ENCODE measurements around the gene EIF4E3. TPM values are rescaled to one million over a fixed set of nuclear protein-coding genes. Genes with fewer than 3 reads are reported as not detected.
A peak's percentile ranks its signal among the peaks of the same experiment; 100 is the strongest.

The EIF4E3 gene
- total and polyA plus RNA-seq, 7 donors: 14.8 to 35.3 (median 30.1) TPM

DNA sequence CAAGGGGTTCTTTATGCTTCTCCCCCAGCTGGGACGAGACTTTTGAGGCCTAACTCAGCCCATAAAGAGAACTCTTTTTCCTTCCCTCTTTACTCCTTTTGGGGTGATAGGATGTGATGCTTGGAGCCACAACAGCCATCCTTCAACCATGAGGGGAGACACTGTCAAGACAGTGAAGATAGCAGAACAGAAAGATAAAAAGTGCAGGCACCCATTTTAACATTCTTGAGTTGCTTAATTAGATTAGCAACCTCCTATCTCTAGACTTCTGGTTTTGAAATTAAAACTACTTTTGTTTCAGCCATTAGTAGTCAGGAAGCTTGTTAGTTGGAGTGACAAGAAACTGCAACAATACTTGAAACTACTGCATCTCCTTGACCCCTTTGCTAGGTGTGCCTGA is 34.9 kb upstream of the EIF4E3 start:
- no peak for DNase-seq
- no peak overlapping the region for H3K4me3 ChIP-seq
- no peak for TF ChIP-seq POLR2A (IDR thresholded peaks at IDR 0.05)
- TF ChIP-seq, protein P1, sequence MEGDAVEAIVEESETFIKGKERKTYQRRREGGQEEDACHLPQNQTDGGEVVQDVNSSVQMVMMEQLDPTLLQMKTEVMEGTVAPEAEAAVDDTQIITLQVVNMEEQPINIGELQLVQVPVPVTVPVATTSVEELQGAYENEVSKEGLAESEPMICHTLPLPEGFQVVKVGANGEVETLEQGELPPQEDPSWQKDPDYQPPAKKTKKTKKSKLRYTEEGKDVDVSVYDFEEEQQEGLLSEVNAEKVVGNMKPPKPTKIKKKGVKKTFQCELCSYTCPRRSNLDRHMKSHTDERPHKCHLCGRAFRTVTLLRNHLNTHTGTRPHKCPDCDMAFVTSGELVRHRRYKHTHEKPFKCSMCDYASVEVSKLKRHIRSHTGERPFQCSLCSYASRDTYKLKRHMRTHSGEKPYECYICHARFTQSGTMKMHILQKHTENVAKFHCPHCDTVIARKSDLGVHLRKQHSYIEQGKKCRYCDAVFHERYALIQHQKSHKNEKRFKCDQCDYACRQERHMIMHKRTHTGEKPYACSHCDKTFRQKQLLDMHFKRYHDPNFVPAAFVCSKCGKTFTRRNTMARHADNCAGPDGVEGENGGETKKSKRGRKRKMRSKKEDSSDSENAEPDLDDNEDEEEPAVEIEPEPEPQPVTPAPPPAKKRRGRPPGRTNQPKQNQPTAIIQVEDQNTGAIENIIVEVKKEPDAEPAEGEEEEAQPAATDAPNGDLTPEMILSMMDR (IDR thresholded peaks at IDR 0.05): no peak
- TF ChIP-seq EP300 (IDR thresholded peaks at IDR 0.05): no peak
- no peak for TF ChIP-seq POLR2AphosphoS5 (IDR thresholded peaks at IDR 0.05)
- no peaks in the 10 kb centered on the region for H3K36me3 ChIP-seq
- H3K27ac ChIP-seq: no peak overlapping the region
- WGBS, 2 donors: 86 to 89% methylated on average over 1 of the region's 1 CpG
- H3K4me1 ChIP-seq: no peaks in the 10 kb centered on the region
- peaks cover 0 to 10% (median 0%) of the 10 kb centered on the region in 3 donors for H3K27me3 ChIP-seq
- no peaks in the 10 kb centered on the region for H3K9me3 ChIP-seq
- intact Hi-C loops (cut with DNase I): no loop called here

DNA sequence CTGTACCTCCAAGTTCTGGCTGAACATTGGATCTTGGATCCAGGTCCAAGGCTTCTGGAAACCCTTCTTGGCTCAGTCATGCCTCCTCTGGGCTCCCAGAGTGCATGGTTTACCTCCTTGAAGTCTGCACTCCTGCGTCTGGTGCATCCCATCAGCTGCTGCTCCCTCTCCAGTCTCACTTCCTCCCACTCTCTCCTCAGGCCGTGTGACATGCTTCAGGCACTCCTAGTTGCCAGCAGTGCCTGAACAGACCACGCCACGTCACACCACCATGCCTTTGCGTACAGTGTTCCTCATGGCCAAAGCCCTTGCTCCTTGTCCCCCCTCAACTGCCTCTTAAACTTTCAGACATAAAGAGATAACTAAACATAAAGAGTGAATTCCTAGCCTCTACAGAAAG is 34.2 kb upstream of the EIF4E3 start:
- H3K27me3 ChIP-seq: peaks cover 0 to 15% (median 0%) of the 10 kb centered on the region in 3 donors
- intact Hi-C loops (cut with DNase I): no loop called here
- no peak overlapping the region for H3K27ac ChIP-seq
- H3K36me3 ChIP-seq: no peaks in the 10 kb centered on the region
- H3K4me1 ChIP-seq: peaks cover 0 to 6% (median under 1%) of the 10 kb centered on the region in 4 donors
- DNase-seq: no peak
- no peak for TF ChIP-seq POLR2AphosphoS5 (IDR thresholded peaks at IDR 0.05)
- no peak for TF ChIP-seq EP300 (IDR thresholded peaks at IDR 0.05)
- no peak for TF ChIP-seq POLR2A (IDR thresholded peaks at IDR 0.05)
- TF ChIP-seq, protein P1 (IDR thresholded peaks at IDR 0.05): no peak
- WGBS, 2 donors: 75 to 83% methylated on average over 5 of the region's 5 CpGs
- no peak overlapping the region for H3K4me3 ChIP-seq
- no peaks in the 10 kb centered on the region for H3K9me3 ChIP-seq

DNA sequence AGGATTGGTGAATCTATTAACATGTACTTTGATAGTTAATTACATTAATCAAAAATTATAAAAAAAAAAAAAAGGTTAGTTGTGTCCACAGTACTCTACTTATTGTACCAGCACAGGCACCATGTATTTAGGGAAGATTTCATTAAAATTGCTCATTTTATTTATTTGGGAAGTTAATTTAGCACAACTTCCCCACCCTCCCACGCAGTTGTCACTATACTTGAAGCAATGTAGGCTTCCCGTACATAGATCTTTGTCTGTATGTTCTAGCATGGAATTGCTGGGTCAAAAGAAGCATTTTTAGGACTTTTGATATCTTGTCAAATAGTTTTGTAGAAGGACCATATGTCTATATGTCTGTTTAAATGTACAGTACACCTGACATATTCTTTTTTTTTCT is 32.9 kb upstream of the EIF4E3 start:
- TF ChIP-seq, protein P1 (IDR thresholded peaks at IDR 0.05): no peak
- no peak for TF ChIP-seq POLR2AphosphoS5 (IDR thresholded peaks at IDR 0.05)
- no peak for TF ChIP-seq EP300 (IDR thresholded peaks at IDR 0.05)
- no peak for TF ChIP-seq POLR2A (IDR thresholded peaks at IDR 0.05)
- peaks cover 0 to 12% (median 4%) of the 10 kb centered on the region in 4 donors for H3K4me1 ChIP-seq
- no peak overlapping the region for H3K27ac ChIP-seq
- 84 to 95% methylated on average over 2 of the region's 2 CpGs for WGBS, 2 donors
- no peak overlapping the region for H3K4me3 ChIP-seq
- H3K27me3 ChIP-seq: peaks cover 0 to 15% (median 0%) of the 10 kb centered on the region in 3 donors
- no peaks in the 10 kb centered on the region for H3K9me3 ChIP-seq
- intact Hi-C loops (cut with DNase I): no loop called here
- no peaks in the 10 kb centered on the region for H3K36me3 ChIP-seq
- DNase-seq: no peak

DNA sequence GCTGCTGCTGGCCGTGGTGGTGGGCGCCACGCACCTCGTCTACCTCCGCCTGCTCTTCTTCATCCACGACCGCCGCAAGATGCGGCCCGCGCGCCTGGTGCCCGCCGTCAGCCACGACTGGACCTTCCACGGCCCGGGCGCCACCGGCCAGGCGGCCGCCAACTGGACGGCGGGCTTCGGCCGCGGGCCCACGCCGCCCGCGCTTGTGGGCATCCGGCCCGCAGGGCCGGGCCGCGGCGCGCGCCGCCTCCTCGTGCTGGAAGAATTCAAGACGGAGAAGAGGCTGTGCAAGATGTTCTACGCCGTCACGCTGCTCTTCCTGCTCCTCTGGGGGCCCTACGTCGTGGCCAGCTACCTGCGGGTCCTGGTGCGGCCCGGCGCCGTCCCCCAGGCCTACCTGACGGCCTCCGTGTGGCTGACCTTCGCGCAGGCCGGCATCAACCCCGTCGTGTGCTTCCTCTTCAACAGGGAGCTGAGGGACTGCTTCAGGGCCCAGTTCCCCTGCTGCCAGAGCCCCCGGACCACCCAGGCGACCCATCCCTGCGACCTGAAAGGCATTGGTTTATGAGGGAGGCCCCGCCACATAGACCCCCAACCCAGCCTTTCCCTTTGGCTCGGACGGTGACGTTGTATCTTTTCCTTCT is 29.5 kb upstream of the EIF4E3 start:
- 22 to 43% methylated on average over 65 of the region's 65 CpGs for WGBS, 2 donors
- no peaks in the 10 kb centered on the region for H3K9me3 ChIP-seq
- peaks cover 0 to 15% (median 6%) of the 10 kb centered on the region in 4 donors for H3K4me1 ChIP-seq
- no peak for DNase-seq
- peaks cover 0 to 7% (median 0%) of the 10 kb centered on the region in 3 donors for H3K27me3 ChIP-seq
- intact Hi-C loops (cut with DNase I): no loop called here
- no peaks in the 10 kb centered on the region for H3K36me3 ChIP-seq
- TF ChIP-seq, protein P1 (IDR thresholded peaks at IDR 0.05): no peak
- no peak for TF ChIP-seq POLR2AphosphoS5 (IDR thresholded peaks at IDR 0.05)
- TF ChIP-seq POLR2A (IDR thresholded peaks at IDR 0.05): no peak
- no peak for TF ChIP-seq EP300 (IDR thresholded peaks at IDR 0.05)
- peak overlapping the region; percentile 24 to 56 (median 52) for H3K4me3 ChIP-seq
- H3K27ac ChIP-seq: no peak overlapping the region
